ENCODE measurements around the gene USF1.

- TF ChIP-seq POLR2AphosphoS5 (IDR thresholded peaks at IDR 0.05; ENCODE audit: low read depth, low read length) (no peak), CTCF (IDR thresholded peaks at IDR 0.05) (no peak), NFIC (IDR thresholded peaks at IDR 0.05; ENCODE audit: borderline replicate concordance) (no peak), USF2 (IDR thresholded peaks at IDR 0.05; ENCODE audit: borderline replicate concordance, low read depth, low read length) (no peak), MAX (IDR thresholded peaks at IDR 0.05; ENCODE audit: low read depth) (no peak), FOXJ3 (CRISPR knock-in tag; IDR thresholded peaks at IDR 0.05) (no peak), TCF12 (IDR thresholded peaks at IDR 0.05) (no peak)
These were observed 36.7 kb upstream of the USF1 start for GRCh38 chr1:161082483-161082882.
